HCT116 (cell line): ENCODE data around the gene DTNB. TPM values are rescaled to one million over a fixed set of nuclear protein-coding genes. Genes with fewer than 3 reads are reported as not detected.

ENCODE experiments used
- ATAC-seq: fragments of 200-7000 bp; cut with Tn5 transposase; 2 replicates; pipeline ENCODE4 v1.9.1; 2020; ENCODE audit warnings: mild to moderate bottlenecking, moderate library complexity
- BruUV-seq: library from RNA; stranded (reverse); fragments of 400-500 nt; replicated peaks from 2 replicates; lab custom pipeline; 2021; lab: Mats Ljungman, UMichigan
- CTCF ChIA-PET: fragments of 300-600 bp; sonication (Branson Sonifier 250); formaldehyde crosslinking; loops from one replicate; lab custom pipeline; 2021; ENCODE audit warnings: antibody characterized with exemption; lab: Charles Lee
- POLR2A ChIA-PET: fragments of 300-600, 350-600 bp; sonication (Branson Sonifier 250); formaldehyde crosslinking; loops from one replicate; lab custom pipeline; 2021; ENCODE audit warnings: antibody characterized with exemption; lab: Charles Lee
- RAD21 ChIA-PET, 2 experiments: fragments of 300-600 bp; sonication (Branson Sonifier 250); formaldehyde crosslinking; loops; one replicate each; lab custom pipeline; 2023; ENCODE audit warnings: low total read pairs in 2 of 2; ENCODE audit not compliant: uncharacterized antibody in 2 of 2, unreplicated experiment in 2 of 2, low non-redundant PET in 1 of 2; lab: Charles Lee
- DNase-seq: peaks from one replicate; pipeline ENCODE4 v3.0.0-alpha.2; 2010; ENCODE audit warnings: low read depth, low spot score
- H2AFZ ChIP-seq: fragments of 200-600 bp; shearing (Covaris generic), sonication (generic); 2 replicates; pipeline ENCODE4 v1.6.1; 2017; ENCODE audit warnings: low read depth, mixed run types, mixed read lengths, antibody characterized with exemption, low read length; ENCODE audit not compliant: poor library complexity, severe bottlenecking
- H3K27ac ChIP-seq: 2 replicates; pipeline ENCODE4 v1.5.1; 2012; ENCODE audit warnings: low read depth, low read length
- H3K27me3 ChIP-seq: fragments of 200-600 bp; sonication (generic); 2 replicates; pipeline ENCODE4 v1.6.1; 2016; ENCODE audit warnings: mixed run types, low read length, mixed read lengths; ENCODE audit not compliant: insufficient read depth
- H3K36me3 ChIP-seq, 2 experiments: fragments of 200-500 bp in 1 of 2; fragments of 200-600 bp in 1 of 2; sonication (Bioruptor generic) in 1 of 2; sonication (generic) in 1 of 2; 2 replicates each; pipeline versions ENCODE4 v1.5.1 to v1.6.1; 2014 to 2016; ENCODE audit warnings: low read length in 2 of 2, inconsistent platforms in 1 of 2, mixed read lengths in 1 of 2, mixed run types in 1 of 2; ENCODE audit not compliant: insufficient read depth in 2 of 2, control insufficient read depth in 1 of 2
- H3K4me1 ChIP-seq, 2 experiments: fragments of 200-600 bp in 1 of 2; sonication (generic) in 1 of 2; 2 replicates each; pipeline versions ENCODE4 v1.5.1 to v1.6.1; 2012 to 2017; ENCODE audit warnings: low read length in 2 of 2, inconsistent platforms in 1 of 2, mild to moderate bottlenecking in 1 of 2, mixed read lengths in 1 of 2, mixed run types in 1 of 2, moderate library complexity in 1 of 2; ENCODE audit not compliant: insufficient read depth in 2 of 2, control insufficient read depth in 1 of 2
- H3K4me2 ChIP-seq: fragments of 200-600 bp; sonication (generic); 2 replicates; pipeline ENCODE4 v1.6.1; 2017; ENCODE audit warnings: mixed run types, low read length, mixed read lengths
- H3K4me3 ChIP-seq, 2 experiments: fragments of 200-600 bp in 1 of 2; sonication (generic) in 1 of 2; replicated peaks in 1 of 2; 2 replicates each; pipeline ENCODE4 v1.5.1; 2011 to 2016; ENCODE audit warnings: low read length in 2 of 2, control low read depth in 1 of 2, low read depth in 1 of 2, mild to moderate bottlenecking in 1 of 2, mixed read lengths in 1 of 2, mixed run types in 1 of 2
- H3K79me2 ChIP-seq: fragments of 200-600 bp; sonication (generic); 2 replicates; pipeline ENCODE4 v1.6.1; 2017; ENCODE audit warnings: mild to moderate bottlenecking, mixed run types, low read length, moderate library complexity, mixed read lengths; ENCODE audit not compliant: insufficient read depth
- H3K9ac ChIP-seq: fragments of 200-600 bp; sonication (generic); 2 replicates; pipeline ENCODE4 v1.6.1; 2016; ENCODE audit warnings: low read length, mixed read lengths
- H3K9me2 ChIP-seq: fragments of 200-600 bp; sonication (generic), shearing (Covaris generic); 2 replicates; pipeline ENCODE4 v1.6.1; 2017; ENCODE audit warnings: mixed run types, mild to moderate bottlenecking, moderate library complexity; ENCODE audit not compliant: insufficient read depth
- H3K9me3 ChIP-seq, 2 experiments: fragments of 200-500 bp in 1 of 2; fragments of 200-600 bp in 1 of 2; sonication (Bioruptor generic) in 1 of 2; sonication (generic) in 1 of 2; 2 replicates each; pipeline ENCODE4 v1.6.1; 2014 to 2017; ENCODE audit warnings: low read length in 2 of 2, mixed read lengths in 2 of 2, inconsistent platforms in 1 of 2, low read depth in 1 of 2, mild to moderate bottlenecking in 1 of 2, mixed run types in 1 of 2, moderate library complexity in 1 of 2; ENCODE audit not compliant: control insufficient read depth in 1 of 2, insufficient read depth in 1 of 2
- H4K20me1 ChIP-seq: fragments of 200-600 bp; sonication (generic), shearing (Covaris generic); 2 replicates; pipeline ENCODE4 v1.6.1; 2017; ENCODE audit warnings: mixed run types, mild to moderate bottlenecking, moderate library complexity; ENCODE audit not compliant: insufficient read depth
- CEBPB ChIP-seq: IDR thresholded peaks from 2 replicates; pipeline ENCODE4 v1.6.1; 2012; ENCODE audit warnings: low read depth
- EGR1 ChIP-seq: IDR thresholded peaks from 2 replicates; pipeline ENCODE4 v1.6.1; 2012; ENCODE audit warnings: low read depth
- ELF1 ChIP-seq: IDR thresholded peaks from 2 replicates; pipeline ENCODE4 v1.6.1; 2012; ENCODE audit warnings: low read depth, borderline replicate concordance
- JUND ChIP-seq: IDR thresholded peaks from 2 replicates; pipeline ENCODE4 v1.6.1; 2012
- MAX ChIP-seq: IDR thresholded peaks from 2 replicates; pipeline ENCODE4 v1.6.1; 2012
- POLR2A ChIP-seq: IDR thresholded peaks from 2 replicates; pipeline ENCODE4 v1.7.0; 2011; ENCODE audit warnings: borderline replicate concordance; ENCODE audit not compliant: insufficient read depth, insufficient read length; ENCODE audit errors: extremely low read depth
- POLR2AphosphoS5 ChIP-seq: IDR thresholded peaks from 2 replicates; pipeline ENCODE4 v1.6.1; 2011; ENCODE audit warnings: mild to moderate bottlenecking, low read depth, low read length, moderate library complexity
- RAD21 ChIP-seq: IDR thresholded peaks from 2 replicates; pipeline ENCODE4 v1.6.1; 2012; ENCODE audit warnings: low read depth, mild to moderate bottlenecking
- SIN3A ChIP-seq: IDR thresholded peaks from 2 replicates; pipeline ENCODE4 v1.6.1; 2012; ENCODE audit warnings: low read depth
- SRF ChIP-seq: IDR thresholded peaks from 2 replicates; pipeline ENCODE4 v1.6.1; 2012; ENCODE audit warnings: low read depth
- TCF7L2 ChIP-seq: IDR thresholded peaks from 2 replicates; pipeline ENCODE4 v1.7.0; 2011; ENCODE audit warnings: borderline replicate concordance, inconsistent platforms; ENCODE audit not compliant: insufficient read depth, insufficient read length; ENCODE audit errors: extremely low read depth
- YY1 ChIP-seq: IDR thresholded peaks from 2 replicates; pipeline ENCODE4 v1.6.1; 2011; ENCODE audit warnings: low read length, low read depth, moderate library complexity, mild to moderate bottlenecking; ENCODE audit not compliant: insufficient replicate concordance; ENCODE audit errors: extremely low read depth
- intact Hi-C: fragments of 100-400 bp; cut with micrococcal nuclease; formaldehyde crosslinking; loops from 2 replicates; pipeline ENCODE4 v1.10.0; 2022
- total RNA-seq: library from RNA; stranded (reverse); gene quantifications from one replicate; pipeline ENCODE4 v1.2.1, GENCODE V29; 2021; ENCODE audit not compliant: unreplicated experiment
- TF ChIP-seq, protein P1 (sequence below): IDR thresholded peaks from 2 replicates; pipeline ENCODE4 v1.6.1; 2012
- TF ChIP-seq, protein P2 (sequence below): IDR thresholded peaks from 2 replicates; pipeline ENCODE4 v1.6.1; 2012; ENCODE audit warnings: low read depth

Gene DTNB
- total RNA-seq, 1 experiment from 2014 or later: 30.2 TPM

DNA sequence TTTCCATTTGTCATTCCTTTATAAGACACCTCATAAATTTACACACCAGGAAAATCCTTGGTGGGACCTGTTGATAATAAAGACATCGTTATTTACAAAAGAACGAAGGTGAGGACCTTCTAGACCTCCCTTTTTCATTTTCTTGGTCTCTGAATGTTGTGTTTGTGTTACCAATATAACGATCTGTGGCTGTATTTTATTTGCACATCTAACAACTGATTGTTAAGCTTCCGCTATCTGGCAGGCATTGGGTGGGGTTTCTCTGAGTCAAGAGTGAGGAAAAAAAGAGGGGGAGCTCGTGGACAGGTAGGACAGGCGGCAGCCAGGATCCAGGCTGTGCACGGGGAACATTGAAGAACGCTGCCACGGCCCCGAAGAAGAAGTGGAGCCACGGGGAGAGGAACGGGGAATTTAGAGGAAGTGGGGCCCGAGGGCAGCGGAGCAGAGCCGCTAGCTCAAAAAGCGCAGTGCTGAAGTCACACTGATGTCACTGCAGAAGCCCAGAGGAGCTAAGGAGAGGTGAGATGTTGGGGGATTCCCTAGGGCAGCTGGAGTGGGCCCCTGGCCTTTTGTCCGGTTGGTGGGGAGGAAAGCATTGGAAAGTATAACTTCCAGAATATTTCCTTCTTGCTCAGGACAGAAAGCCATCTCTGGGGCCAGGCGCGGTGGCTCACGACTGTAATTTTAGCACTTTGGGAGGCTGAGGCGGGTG lies 310.8 kb downstream of the DTNB start:
- no peaks in the 10 kb centered on the region for H4K20me1 ChIP-seq
- no peaks in the 10 kb centered on the region for H3K79me2 ChIP-seq
- H3K27me3 ChIP-seq: no peaks in the 10 kb centered on the region
- ATAC-seq (no peak), DNase-seq (no peak)
- peak overlapping the region; percentile 71 for H3K4me2 ChIP-seq
- H3K4me1 ChIP-seq: peaks cover 0 to 14% of the 10 kb centered on the region in 2 experiments; a peak in 2 of 4 replicates
- peak overlapping the region; percentile 32 to 49 for H3K4me3 ChIP-seq
- intact Hi-C loops: no loop called here
- ChIA-PET RAD21 (interaction anchor here in 1 of 2 experiments (1.2 kb wide), 1 partner anchor 14 kb away, joined by 3 read pairs; no protein-coding TSS in a partner anchor), CTCF (interaction anchor here (0.6 to 2.6 kb wide), 18 partner anchors 9 to 302 kb away, joined by 3 to 54 read pairs (median 3); no protein-coding TSS in a partner anchor), POLR2A (interaction anchor here (1.1 to 1.4 kb wide), 2 partner anchors 10 to 11 kb away, joined by 3 to 4 read pairs; no protein-coding TSS in a partner anchor)
- TSS peak; percentile 89 for BruUV-seq
- H2AFZ ChIP-seq: peak overlapping the region; percentile 20
- TF ChIP-seq, protein P1, sequence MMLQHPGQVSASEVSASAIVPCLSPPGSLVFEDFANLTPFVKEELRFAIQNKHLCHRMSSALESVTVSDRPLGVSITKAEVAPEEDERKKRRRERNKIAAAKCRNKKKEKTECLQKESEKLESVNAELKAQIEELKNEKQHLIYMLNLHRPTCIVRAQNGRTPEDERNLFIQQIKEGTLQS: no peak
- TF ChIP-seq SRF (no peak), RAD21 (no peak), POLR2A (no peak), ELF1 (no peak), TCF7L2 (no peak), EGR1 (no peak), CEBPB (no peak), YY1 (no peak), POLR2AphosphoS5 (no peak), SIN3A (no peak), MAX (no peak), JUND (no peak)
- TF ChIP-seq, protein P2, sequence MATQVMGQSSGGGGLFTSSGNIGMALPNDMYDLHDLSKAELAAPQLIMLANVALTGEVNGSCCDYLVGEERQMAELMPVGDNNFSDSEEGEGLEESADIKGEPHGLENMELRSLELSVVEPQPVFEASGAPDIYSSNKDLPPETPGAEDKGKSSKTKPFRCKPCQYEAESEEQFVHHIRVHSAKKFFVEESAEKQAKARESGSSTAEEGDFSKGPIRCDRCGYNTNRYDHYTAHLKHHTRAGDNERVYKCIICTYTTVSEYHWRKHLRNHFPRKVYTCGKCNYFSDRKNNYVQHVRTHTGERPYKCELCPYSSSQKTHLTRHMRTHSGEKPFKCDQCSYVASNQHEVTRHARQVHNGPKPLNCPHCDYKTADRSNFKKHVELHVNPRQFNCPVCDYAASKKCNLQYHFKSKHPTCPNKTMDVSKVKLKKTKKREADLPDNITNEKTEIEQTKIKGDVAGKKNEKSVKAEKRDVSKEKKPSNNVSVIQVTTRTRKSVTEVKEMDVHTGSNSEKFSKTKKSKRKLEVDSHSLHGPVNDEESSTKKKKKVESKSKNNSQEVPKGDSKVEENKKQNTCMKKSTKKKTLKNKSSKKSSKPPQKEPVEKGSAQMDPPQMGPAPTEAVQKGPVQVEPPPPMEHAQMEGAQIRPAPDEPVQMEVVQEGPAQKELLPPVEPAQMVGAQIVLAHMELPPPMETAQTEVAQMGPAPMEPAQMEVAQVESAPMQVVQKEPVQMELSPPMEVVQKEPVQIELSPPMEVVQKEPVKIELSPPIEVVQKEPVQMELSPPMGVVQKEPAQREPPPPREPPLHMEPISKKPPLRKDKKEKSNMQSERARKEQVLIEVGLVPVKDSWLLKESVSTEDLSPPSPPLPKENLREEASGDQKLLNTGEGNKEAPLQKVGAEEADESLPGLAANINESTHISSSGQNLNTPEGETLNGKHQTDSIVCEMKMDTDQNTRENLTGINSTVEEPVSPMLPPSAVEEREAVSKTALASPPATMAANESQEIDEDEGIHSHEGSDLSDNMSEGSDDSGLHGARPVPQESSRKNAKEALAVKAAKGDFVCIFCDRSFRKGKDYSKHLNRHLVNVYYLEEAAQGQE: no peak
- H3K9me3 ChIP-seq: no peaks in the 10 kb centered on the region
- H3K9me2 ChIP-seq: no peaks in the 10 kb centered on the region
- no peak overlapping the region for H3K27ac ChIP-seq
- no peaks in the 10 kb centered on the region for H3K36me3 ChIP-seq
- peak overlapping the region; percentile 46 for H3K9ac ChIP-seq
